ENCODE measurements around the gene ANKZF1. TPM values are rescaled to one million over a fixed set of nuclear protein-coding genes. Genes with fewer than 3 reads are reported as not detected.

The ANKZF1 gene
- total RNA-seq, 2 donors from 2014 or later, result 11.5 to 24.2 TPM

- intact Hi-C loops (cut with DNase I), result no loop called here
- no peak for DNase-seq (ENCODE audit: low spot score)
Observed at GRCh38 chr2:219220652-219221402, 8.8 kb upstream of the ANKZF1 start.

GRCh38 chr2:219221957-219222518 lies 7.6 kb upstream of the ANKZF1 start:
- no peak for DNase-seq (ENCODE audit: low spot score)
- intact Hi-C loops (cut with DNase I), result no loop called here

GRCh38 chr2:219223831-219224610 lies 5.6 kb upstream of the ANKZF1 start:
- intact Hi-C loops (cut with DNase I), result no loop called here
- DNase-seq (ENCODE audit: low spot score), result no peak

GRCh38 chr2:219225350-219225749 lies 4.3 kb upstream of the ANKZF1 start:
- no peak for DNase-seq (ENCODE audit: low spot score)
- intact Hi-C loops (cut with DNase I), result no loop called here

GRCh38 chr2:219228041-219228910 lies 1.3 kb upstream of the ANKZF1 start:
- intact Hi-C loops (cut with DNase I), result no loop called here
- no peak for DNase-seq (ENCODE audit: low spot score)

GRCh38 chr2:219228911-219229304 lies 698 bp upstream of the ANKZF1 start:
- intact Hi-C loops (cut with DNase I), result no loop called here
- no peak for DNase-seq (ENCODE audit: low spot score)

GRCh38 chr2:219230059-219230540 lies 494 bp downstream of the ANKZF1 start:
- DNase-seq (ENCODE audit: low spot score), result no peak
- intact Hi-C loops (cut with DNase I), result no loop called here

GRCh38 chr2:219234331-219234730 lies 4.7 kb downstream of the ANKZF1 start:
- intact Hi-C loops (cut with DNase I), result no loop called here

GRCh38 chr2:219243291-219243761 lies 13.7 kb downstream of the ANKZF1 start:
- no peak for DNase-seq (ENCODE audit: low spot score)
- intact Hi-C loops (cut with DNase I), result no loop called here

More at GRCh38 chr2:219234331-219234730, 4.7 kb downstream of the ANKZF1 start:
- DNase-seq (ENCODE audit: low spot score), result no peak

- intact Hi-C loops (cut with DNase I), result no loop called here
- no peak for DNase-seq (ENCODE audit: low spot score)
Observed at GRCh38 chr2:219244789-219245147, 15.2 kb downstream of the ANKZF1 start.

- DNase-seq (ENCODE audit: low spot score), result peak; percentile 99
Observed at GRCh38 chr2:219245148-219245898, 15.7 kb downstream of the ANKZF1 start, which contains the start of the genes GLB1L and STK16. TSS of gene GLB1L (minus strand) at chr2:219245444. CDS start at chr2:219243573, 1,871 bp downstream. TSS of gene STK16 (plus strand) at chr2:219245479. CDS start at chr2:219246000, 521 bp downstream.

GRCh38 chr2:219245899-219246230 lies 16.3 kb downstream of the ANKZF1 start:
- no peak for DNase-seq (ENCODE audit: low spot score)
- intact Hi-C loops (cut with DNase I), result no loop called here

More at GRCh38 chr2:219245148-219245898, 15.7 kb downstream of the ANKZF1 start, which contains the start of the genes GLB1L and STK16:
- intact Hi-C loops (cut with DNase I), result no loop called here

GRCh38 chr2:219246559-219246958 lies 17.0 kb downstream of the ANKZF1 start:
- intact Hi-C loops (cut with DNase I), result no loop called here

GRCh38 chr2:219247678-219248642 lies 18.4 kb downstream of the ANKZF1 start:
- intact Hi-C loops (cut with DNase I), result no loop called here
- DNase-seq (ENCODE audit: low spot score), result no peak

More at GRCh38 chr2:219246559-219246958, 17.0 kb downstream of the ANKZF1 start:
- no peak for DNase-seq (ENCODE audit: low spot score)

GRCh38 chr2:219248845-219249202 lies 19.2 kb downstream of the ANKZF1 start:
- intact Hi-C loops (cut with DNase I), result no loop called here
- no peak for DNase-seq (ENCODE audit: low spot score)

- DNase-seq (ENCODE audit: low spot score), result no peak
- intact Hi-C loops (cut with DNase I), result no loop called here
Observed at GRCh38 chr2:219249203-219249980, 19.8 kb downstream of the ANKZF1 start.

Data from posterior vena cava (tissue), 2 donors.